Nephron progenitor cell (in vitro differentiated cells): ENCODE data around the gene FBN3.

Source experiments
- DNase-seq: peaks from one replicate; pipeline ENCODE4 v3.0.0; 2021
- H3K27ac Mint-ChIP-seq: 2 replicates; pipeline ENCODE4 v1.8.0; 2021; ENCODE audit warnings: mild to moderate bottlenecking, moderate library complexity, mixed read lengths
- H3K27me3 Mint-ChIP-seq: 2 replicates; pipeline ENCODE4 v1.8.0; 2021; ENCODE audit warnings: mild to moderate bottlenecking, low read depth, mixed read lengths; ENCODE audit not compliant: poor library complexity
- H3K36me3 Mint-ChIP-seq: 2 replicates; pipeline ENCODE4 v1.8.0; 2021; ENCODE audit warnings: low read depth, mixed read lengths
- H3K4me1 Mint-ChIP-seq: 2 replicates; pipeline ENCODE4 v1.8.0; 2021; ENCODE audit warnings: mixed read lengths
- H3K4me3 Mint-ChIP-seq: 2 replicates; pipeline ENCODE4 v1.8.0; 2021; ENCODE audit warnings: mild to moderate bottlenecking, moderate library complexity, mixed read lengths
- H3K9me3 Mint-ChIP-seq: 2 replicates; pipeline ENCODE4 v1.8.0; 2021; ENCODE audit warnings: mild to moderate bottlenecking, moderate library complexity, mixed read lengths
- CTCF ChIP-seq: fragments of 200-600 bp; sonication (generic); IDR thresholded peaks from 2 replicates; pipeline ENCODE4 v1.5.0; 2021; ENCODE audit warnings: antibody characterized with exemption

FBN3 gene

GRCh38 chr19:8101311-8101710 lies 48.1 kb downstream of the FBN3 start:
- no peak overlapping the region for H3K4me3 Mint-ChIP-seq
- peaks cover 3% of the 10 kb centered on the region for H3K27me3 Mint-ChIP-seq
- no peaks in the 10 kb centered on the region for H3K4me1 Mint-ChIP-seq
- no peak overlapping the region for H3K27ac Mint-ChIP-seq
- peaks cover 44% of the 10 kb centered on the region for H3K36me3 Mint-ChIP-seq
- no peak for TF ChIP-seq CTCF
- DNase-seq: no peak
- H3K9me3 Mint-ChIP-seq: peaks cover 27% of the 10 kb centered on the region

DNA sequence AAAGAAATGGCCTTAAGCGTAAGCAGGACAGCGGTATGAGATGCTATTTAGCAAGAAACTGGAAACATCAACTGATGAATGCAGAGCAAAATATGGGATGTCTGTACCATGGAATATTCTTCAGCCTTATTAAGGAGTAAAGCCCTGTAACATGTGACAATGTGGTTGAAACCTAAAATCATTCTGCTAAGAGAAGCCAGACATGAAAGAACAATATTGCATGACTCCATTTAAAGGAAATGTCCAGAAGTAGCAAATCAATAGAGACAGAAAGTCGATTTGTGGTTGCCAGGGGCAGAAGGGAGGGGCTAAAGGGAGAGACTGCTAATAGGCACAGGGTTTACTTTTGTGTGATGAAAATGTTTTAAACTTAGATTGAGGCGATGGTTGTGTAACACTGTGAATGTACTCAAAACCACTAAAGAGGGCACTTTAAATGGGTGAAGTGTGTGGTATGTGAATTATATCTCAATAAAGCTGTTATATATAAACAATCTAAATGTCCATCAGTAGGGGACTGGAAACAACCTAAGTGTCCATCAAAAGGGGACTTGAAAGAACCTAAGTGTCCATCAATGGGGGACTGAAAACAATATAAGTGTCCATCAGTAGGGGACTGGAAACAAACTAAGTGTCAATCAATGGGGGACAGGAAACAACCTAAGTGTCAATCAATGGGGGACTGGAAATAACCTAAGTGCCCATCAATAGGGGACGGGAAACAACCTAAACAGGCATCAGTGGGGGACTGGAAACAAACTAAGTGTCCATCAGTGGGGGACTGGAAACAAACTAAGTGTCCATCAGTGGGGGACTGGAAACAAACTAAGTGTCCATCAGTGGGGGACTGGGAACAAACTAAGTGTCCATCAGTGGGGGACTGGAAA lies 51.5 kb downstream of the FBN3 start:
- TF ChIP-seq CTCF: no peak
- H3K36me3 Mint-ChIP-seq: peaks cover 20% of the 10 kb centered on the region
- no peak overlapping the region for H3K4me3 Mint-ChIP-seq
- H3K27me3 Mint-ChIP-seq: peaks cover 5% of the 10 kb centered on the region
- H3K9me3 Mint-ChIP-seq: peaks cover 57% of the 10 kb centered on the region
- H3K4me1 Mint-ChIP-seq: no peaks in the 10 kb centered on the region
- no peak for DNase-seq
- H3K27ac Mint-ChIP-seq: no peak overlapping the region

DNA sequence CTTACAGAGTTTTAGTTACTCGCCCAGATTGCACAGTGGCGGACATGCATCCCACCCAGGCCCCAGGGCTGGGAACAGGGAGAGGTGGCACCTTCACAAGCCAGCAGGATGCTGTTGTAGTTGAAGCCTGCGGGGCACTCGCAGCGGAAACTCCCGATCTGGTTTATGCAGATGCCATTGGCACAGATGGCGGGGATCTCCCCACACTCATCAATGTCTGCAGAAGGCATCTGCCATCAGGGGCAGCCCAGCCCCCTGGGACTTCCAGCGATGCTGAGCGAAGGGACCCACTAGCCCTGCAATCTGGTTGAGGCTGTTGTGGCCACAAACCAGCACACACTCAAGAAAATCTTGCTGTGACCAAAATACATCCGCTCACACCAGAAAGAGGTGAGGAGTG lies 52.2 kb downstream of the FBN3 start:
- no peaks in the 10 kb centered on the region for H3K4me1 Mint-ChIP-seq
- H3K27ac Mint-ChIP-seq: no peak overlapping the region
- H3K4me3 Mint-ChIP-seq: no peak overlapping the region
- no peak for TF ChIP-seq CTCF
- peaks cover 12% of the 10 kb centered on the region for H3K36me3 Mint-ChIP-seq
- DNase-seq: no peak
- peaks cover 5% of the 10 kb centered on the region for H3K27me3 Mint-ChIP-seq
- peaks cover 57% of the 10 kb centered on the region for H3K9me3 Mint-ChIP-seq

DNA sequence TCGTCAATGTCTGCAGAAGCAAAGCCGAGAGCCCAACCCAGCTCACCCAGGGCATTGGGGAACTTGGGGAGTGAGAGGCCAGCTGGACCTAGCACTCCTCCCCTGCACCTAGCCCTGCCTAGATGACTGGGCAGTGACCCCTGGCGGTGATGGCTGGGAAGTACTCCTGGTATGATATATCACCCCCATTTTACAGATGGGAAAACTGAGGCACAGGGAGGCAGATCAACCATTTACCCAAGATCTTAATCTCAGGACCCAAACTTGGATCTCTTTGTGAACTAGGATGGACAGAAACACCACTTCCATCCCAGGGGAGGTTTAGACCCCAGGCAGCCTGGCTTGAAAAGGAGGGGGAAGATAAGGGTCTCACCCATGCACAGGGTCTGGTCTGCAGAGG lies 53.3 kb downstream of the FBN3 start:
- H3K9me3 Mint-ChIP-seq: peaks cover 57% of the 10 kb centered on the region
- H3K27ac Mint-ChIP-seq: no peak overlapping the region

GRCh38 chr19:8095354-8095886 lies 54.0 kb downstream of the FBN3 start:
- Mint-ChIP-seq H3K4me3 (no peak overlapping the region), H3K27ac (no peak overlapping the region), H3K27me3 (peaks cover 9% of the 10 kb centered on the region), H3K4me1 (no peaks in the 10 kb centered on the region), H3K9me3 (peaks cover 57% of the 10 kb centered on the region), H3K36me3 (no peaks in the 10 kb centered on the region)
- TF ChIP-seq CTCF: no peak
- no peak for DNase-seq

More for the DNA sequence above, 53.3 kb downstream of the FBN3 start:
- DNase-seq: no peak
- H3K4me1 Mint-ChIP-seq: no peaks in the 10 kb centered on the region
- H3K27me3 Mint-ChIP-seq: peaks cover 9% of the 10 kb centered on the region
- no peak for TF ChIP-seq CTCF
- H3K4me3 Mint-ChIP-seq: no peak overlapping the region
- H3K36me3 Mint-ChIP-seq: peaks cover 1% of the 10 kb centered on the region
